DMS153 treated with DMSO at 0.1 percent for 48 hours (cell line): ENCODE data around the gene SURF2.
A peak's percentile ranks its signal among the peaks of the same experiment; 100 is the strongest.
"Not testable (repeated sequence)": the region's sequence is repeated elsewhere in the genome, so short reads cannot be mapped to it uniquely, and the experiment has no call there.

ENCODE experiments used
- DNase-seq: peaks from one replicate; lab custom pipeline; 2025; ENCODE audit not compliant: unreplicated experiment; lab: John Stamatoyannopoulos, UW

Gene SURF2

DNA sequence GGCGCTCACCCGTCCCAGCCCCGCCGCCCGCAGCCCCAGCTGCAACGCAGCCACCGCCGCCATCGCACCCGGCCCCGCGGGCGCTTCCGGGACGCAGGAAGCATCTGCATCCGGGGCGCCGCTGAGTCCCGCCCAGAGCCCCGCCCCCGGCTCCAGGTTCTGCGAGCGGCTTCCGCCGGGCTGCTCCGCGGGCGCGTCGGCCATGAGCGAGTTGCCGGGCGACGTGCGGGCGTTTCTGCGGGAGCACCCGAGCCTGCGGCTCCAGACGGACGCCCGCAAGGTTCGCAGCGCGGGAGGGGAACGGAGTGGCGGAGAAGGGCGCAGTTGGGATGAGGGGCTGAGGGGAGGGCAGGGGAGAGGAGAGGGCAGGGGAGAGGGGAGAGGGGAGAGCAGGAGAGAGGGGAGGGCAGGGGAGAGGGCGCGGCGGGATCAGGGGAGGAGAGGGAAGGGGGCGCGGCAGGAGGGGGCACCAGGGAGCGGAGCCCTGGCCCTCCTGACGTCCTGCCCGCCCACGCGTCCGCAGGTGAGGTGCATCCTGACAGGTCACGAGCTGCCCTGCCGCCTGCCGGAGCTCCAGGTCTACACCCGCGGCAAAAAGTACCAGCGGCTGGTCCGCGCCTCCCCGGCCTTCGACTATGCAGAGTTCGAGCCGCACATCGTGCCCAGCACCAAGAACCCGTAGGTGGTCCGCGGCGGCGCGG lies at the start of gene SURF2, which contains the start of gene SURF1:
TSS of gene SURF2 (plus strand) at position 160 of the 701 bp plus-strand sequence. CDS start at position 203, 43 bp downstream.
TSS of gene SURF1 (minus strand) at position 97 of the 701 bp plus-strand sequence. CDS start at position 63, 34 bp downstream.
- DNase-seq: peak; percentile 66

DNA sequence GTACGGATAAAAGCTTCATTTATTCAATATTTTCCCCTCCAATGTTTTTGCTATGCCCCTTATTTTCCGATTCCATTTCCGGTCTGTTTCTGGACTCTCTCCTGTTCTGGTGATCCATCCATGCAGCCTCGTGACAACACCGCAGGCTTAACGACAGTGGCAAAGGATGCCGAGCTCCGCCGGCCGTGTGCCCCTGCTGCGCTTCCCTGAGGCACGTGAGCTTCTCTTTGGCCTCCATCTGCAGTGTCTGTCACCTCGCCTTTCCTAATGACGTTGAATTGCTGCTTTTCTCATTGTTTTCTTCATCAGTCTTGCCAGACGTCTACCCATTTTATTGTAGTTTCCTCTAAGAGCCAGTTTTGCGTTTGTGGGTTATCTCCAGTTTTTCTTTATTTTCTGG lies 49.0 kb upstream of the SURF2 start:
- DNase-seq: no peak

DNA sequence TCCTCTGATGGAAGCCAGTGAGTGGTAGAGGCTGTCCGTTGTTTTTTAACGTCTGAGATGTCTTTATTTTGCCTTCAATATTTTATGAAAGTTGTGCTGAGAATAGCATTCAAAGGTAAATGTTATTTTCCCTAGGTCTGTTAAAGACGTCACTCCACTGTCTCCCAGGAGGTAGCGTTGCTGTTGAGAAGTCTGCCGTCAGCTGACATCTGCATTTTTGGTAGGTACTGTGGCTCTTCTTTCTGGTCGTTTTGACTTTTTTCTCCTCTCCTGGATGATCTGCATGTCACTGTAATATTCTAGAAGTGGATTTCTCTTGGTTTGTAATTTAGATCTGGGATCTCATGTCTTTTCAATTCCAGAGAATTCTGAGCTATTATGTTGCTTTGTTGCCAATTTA lies 46.7 kb upstream of the SURF2 start:
- DNase-seq: no peak

DNA sequence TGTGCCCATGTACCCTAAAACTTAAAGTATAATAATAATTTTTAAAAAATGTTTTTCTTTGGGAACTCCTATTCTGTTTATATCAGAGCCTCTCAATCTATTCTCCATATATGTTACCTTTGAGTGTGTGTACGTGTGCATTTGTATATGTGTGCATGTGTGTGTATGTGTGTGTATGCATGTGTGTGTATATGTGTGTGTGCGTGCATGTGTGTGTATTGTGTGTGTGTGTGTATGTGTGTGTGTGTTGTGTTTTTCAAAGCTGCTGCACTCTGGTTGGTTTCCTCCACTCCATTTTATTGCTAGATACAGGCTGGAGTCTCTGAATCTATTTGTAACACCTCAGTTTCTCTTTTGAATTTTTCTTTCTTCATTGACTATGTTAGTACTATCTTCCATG lies 40.4 kb upstream of the SURF2 start:
- no peak for DNase-seq

DNA sequence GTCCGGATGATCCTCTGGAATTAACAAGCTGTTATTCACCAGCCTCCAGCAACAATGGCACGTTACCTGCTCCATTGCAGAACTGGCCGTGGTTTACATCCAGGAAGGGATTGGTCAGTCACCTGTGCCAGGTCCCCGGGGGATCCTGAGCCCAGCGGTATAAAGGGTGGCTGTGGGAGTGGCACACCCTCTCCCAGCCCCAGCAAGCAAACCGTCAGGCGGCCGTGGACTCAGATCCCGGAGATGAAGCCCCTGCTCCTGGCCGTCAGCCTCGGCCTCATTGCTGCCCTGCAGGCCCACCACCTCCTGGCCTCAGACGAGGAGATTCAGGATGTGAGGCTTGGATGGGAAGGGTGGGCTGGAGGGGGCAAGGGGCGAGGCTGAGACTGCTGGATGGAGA lies 38.8 kb upstream of the SURF2 start:
- DNase-seq: not testable (repeated sequence)

DNA sequence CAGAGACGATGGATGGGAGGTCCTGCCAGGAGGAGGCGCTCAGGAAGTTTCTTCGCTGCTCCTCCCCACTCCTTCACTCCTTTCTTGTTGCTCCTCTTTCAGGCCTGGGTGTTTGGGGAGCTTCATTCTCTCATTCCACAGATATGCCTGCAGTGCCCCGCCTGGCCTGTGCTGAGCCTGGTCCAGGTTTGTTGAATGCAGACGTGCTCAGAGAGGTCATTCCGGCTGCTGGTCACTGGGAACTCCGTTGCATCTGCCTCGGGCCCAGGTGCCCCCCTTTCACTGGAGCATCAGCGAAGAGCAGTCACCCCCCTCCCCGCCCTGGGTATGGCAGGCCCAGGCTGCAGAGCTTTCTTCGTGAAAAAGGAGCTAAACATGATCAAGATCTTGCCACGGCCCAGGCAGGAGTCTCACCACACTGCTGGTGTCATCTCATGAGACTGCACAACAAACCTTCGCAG lies 35.9 kb upstream of the SURF2 start:
- no peak for DNase-seq

DNA sequence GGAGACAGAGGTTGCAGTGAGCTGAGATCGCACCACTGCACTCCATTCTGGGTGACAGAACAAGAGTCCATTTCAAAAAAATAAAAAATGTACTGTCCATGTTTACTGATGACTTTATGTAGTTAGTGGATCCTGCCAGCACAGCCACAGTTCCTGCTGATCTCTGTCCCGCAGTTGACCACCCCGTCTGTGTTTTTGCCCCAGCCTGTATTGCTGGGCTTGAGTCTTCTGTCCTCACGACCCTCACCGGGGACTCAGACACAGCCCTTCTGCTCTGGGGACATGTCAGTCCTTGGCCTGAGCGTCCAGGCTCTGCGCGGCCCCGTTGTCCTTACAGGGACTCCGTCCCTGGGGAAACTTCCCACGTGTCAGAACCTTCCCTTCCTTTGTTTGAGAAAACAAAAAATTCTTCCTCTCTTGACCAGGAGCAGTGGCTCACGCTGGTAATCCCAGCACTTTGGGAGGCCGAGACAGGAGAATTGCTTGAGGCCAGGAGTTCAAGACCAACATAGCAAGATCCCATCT lies 34.9 kb upstream of the SURF2 start:
- no peak for DNase-seq

DNA sequence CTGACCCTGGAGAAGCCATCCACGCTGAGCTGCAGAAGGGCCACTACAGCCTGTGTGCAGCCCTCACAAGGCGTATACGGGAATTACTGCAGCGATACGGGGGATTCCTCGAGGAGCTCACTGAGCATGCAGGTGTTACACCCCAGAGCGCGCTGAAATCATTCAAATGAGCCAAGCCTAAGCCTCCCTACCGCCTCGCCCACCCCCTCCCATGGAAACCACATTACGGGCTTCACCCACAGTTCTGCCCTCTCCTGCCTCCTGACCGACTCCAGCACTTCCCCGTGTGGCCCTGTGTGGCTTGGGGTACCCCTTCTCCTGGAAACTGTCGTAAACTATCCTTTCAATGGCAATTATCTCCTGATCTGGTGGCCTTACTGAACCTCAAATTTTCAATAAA lies 33.6 kb upstream of the SURF2 start:
- DNase-seq: no peak

DNA sequence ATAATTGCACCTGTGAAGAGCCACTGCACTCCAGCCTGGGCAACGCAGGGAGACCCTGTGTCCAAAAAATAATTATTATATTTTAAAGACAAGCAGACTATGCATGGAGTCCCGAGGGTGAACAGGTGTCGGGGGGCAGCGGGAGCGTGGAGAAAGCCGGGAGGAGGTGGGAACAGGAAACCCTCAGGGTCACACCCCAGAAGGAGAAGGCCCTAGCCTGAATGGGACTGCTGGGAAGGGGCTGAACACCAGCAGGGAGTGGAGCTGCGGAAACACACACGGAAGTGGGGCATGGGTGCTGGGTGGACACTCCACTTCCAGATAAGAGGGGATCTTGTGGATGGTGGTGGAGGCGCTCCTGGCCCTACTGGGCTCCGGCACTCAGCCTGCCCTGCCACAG lies 33.1 kb upstream of the SURF2 start:
- no peak for DNase-seq

DNA sequence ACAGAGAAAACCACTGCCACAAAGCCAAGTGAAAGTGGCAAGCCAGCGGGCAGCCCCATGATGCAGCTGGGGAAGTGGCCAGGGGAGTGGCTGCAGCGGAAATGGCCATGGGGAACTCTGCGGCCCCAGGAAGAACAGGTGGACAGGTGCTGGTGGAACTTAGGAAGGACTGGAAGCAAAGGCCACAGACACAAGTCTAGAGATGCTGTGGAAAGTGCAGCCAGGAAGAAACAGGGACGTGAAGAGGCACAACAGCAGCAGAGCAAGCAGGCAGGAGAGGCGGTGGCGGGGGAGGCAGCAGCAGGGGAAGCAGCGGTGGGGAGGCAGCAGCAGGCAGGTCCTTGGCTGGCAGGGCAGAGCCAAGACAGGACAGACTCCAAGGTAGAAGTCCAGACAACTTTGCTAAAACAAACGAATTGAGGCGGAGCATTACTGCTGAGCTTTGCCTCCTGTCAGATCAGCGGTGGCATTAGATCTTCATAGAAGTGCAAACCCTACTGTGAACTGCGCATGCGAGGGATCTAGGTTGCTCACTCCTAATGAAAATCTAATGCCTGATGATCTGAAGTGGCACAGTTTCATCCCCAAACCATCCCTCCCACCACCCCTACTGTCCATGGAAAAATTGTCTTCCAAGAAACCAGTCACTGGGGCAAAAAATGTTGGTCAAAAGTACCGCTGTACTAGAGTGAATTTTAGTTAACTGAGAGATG lies 32.2 kb upstream of the SURF2 start:
- no peak for DNase-seq

DNA sequence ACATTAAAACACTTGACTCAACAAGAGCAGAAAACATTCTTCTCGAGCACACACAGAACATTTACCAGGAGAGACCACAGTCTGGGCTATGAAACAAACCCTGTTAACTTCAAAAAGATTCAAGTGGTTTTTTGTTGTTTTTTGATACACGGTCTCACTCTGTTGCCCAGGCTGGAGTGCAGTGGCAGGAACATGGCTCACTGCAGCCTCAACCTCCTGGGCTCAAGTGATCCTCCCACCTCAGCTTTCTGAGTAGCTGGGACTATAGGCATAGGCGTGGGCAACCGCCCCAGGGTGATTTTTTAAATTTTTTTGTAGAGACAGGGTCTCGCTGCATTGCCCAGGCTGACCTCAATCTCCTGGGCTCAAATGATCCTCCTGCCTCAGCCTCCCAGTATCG lies 29.3 kb upstream of the SURF2 start:
- DNase-seq: not testable (repeated sequence)

DNA sequence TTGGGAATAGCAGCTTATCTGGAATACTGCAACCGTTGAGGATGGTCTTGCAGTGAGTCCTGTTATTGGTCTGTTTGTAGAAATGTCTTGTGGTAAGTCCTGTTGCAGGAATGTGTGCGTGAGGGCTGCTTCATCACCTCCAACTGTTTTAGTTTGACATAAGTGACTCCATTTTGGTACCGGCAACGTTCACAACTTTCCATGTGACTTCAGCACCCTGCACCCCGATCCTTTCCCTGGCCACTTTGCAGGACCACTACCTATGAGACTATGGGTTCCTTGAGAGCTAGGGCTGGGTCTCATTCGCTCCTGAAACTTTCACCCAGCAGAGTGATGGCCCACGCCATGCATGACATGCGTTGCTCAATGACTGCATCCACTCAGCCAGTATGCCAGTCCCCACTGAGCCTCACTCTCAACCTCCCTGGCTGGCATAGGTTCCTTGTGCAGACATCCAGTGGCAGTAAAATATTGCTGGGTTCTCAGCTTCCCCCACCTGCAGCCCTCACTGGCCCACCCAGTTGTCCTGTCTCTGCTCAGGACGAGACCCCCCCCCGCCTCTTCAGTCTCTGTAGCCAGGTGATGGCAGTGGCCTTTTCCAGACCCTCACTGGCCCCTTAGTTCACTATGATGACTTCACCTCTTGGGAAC lies 28.4 kb upstream of the SURF2 start:
- no peak for DNase-seq

DNA sequence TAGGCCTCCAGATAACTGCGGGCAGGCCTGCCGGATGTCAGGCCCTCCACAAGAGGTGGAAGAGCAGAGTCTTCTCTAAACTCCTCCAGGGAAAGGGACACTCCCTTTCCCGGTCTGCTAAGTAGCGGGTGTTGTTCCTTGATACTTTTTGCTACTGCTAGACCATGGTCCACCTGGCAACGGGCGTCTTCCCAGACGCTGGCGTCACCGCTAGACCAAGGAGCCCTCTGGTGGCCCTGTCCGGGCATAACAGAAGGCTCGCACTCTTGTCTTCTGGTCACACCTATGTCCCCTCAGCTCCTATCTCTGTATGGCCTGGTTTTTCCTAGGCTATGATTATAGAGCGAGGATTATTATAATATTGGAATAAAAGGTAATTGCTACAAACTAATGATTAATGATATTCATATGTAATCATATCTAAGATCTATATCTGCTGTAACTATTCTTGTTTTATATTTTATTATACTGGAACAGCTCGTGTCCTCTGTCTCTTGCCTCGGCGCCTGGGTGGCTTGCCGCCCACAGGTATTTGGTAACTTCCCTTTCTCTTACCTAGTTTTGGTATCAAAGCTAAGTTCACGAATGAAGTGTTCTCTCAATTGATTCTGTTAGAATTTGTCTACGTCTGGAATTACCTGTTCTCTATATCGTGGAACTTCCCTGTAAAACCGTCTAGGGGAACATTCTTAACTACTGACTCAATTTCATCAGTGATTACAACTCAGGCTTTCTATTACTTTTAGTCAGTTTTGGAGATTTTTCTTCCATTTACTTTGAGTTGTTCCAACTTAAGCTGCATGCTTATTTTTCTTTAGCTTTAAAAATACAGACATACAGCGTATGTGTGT lies 26.8 kb upstream of the SURF2 start:
- not testable (repeated sequence) for DNase-seq

DNA sequence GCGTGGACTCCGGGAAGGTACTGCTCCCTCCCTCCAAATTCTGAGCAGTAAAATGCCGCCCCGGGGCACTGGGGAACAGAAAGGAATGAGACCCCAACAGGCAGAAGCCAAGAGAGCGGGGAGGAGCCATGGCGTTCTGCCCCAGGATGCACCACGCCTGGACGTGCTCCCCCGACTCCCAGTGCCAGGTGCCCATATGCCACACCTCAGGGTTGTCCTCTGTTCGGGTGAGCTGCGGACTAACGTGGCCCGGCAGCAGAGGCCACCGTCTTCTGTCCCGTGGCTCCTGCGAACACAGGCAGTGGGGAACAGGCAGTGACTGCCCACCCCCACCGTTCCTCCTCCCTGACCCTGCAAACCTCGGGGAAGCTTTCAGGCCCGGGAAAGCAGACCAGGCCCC lies 25.1 kb upstream of the SURF2 start:
- DNase-seq: no peak

DNA sequence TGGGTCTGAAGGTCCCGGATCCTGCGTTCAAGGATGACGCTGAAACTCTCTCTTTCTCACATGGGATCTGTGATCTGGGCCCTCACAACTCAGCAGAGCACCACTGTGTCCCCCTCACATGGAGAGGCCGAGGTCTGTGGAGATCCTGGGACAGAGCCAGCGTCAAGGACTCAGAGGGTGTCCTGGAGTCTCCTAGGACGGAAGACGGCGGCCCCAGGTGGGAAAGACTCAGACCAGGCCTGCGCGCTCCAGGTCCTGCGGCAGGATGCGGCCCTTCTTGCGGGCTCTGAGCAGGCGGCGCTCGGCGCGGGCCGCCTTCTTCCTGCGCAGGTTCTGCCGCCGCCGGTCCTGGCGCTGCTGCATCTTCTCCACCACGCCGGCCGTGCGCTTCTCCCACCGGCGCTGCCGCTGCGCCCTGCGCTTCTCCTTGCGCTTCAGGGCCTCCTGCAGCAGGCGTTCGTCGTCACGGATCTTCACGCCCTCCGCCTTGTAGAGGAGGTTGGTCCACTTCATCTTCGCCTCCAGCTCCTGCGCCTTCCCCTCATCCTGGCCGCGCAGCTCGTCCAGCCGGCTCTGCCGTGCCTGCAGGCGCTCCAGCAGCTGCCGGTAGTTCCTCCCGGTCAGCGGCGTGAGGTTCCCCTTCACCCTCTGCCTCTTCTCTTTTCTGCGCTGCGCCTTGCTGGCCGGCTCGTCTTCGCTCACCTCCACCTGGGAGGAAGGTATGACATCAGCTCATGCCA lies 24.5 kb upstream of the SURF2 start:
- DNase-seq: no peak

DNA sequence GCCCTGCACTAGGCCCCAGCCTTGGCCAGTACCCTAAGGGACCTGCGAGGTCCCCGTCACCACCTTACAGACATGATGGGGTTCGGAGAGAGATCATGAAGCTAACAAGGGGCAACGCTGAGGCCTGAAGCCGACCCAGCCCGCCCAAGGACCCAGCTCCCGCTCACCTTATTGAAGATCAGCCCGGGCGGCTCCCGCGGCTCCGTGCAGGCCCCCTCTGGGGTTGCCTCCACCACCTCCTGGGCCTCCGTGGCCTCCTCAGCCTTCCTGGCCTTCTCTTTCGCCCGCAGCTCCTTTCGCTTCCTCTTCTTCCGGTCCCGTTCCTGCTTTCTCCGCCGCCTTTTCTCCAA lies 24.0 kb upstream of the SURF2 start:
- DNase-seq: no peak

DNA sequence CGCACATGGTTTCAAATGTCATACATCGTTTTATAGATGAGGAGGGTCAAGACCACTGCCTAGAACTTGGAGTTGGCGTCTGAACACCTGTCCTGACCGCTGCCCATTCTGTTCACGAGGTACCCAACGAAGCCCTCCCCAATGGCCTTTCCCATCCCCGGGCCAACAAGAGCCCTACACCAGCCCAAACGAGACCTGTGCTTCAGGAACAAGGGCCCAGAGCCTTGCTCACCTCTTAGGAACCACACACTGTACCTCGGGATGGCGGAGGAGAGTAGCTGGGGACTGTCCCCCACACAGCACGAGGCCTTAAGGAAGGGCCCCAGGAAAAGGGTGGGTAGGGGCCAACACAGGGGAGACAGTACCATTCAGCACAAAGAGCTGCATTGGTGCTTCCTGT lies 23.3 kb upstream of the SURF2 start:
- DNase-seq: no peak

DNA sequence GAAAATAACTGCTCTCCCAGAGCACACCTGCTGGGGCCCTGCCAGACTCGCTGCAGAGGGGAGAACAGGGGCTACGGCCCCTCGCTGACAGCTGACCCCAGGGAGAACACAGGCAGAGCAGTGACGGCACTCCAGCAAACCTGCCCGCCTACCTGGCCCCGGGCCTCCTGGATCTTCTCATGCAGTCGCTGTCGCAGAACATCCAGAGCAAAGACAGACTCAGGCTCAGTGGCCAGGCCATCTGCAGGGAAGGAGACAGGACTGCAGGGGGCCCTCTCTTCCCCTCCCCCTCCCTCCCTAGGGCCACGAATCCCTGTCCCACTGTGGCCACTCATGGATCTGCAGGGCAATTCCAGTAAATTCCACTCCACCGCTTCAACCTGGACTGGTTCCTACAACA lies 22.8 kb upstream of the SURF2 start:
- DNase-seq: no peak

DNA sequence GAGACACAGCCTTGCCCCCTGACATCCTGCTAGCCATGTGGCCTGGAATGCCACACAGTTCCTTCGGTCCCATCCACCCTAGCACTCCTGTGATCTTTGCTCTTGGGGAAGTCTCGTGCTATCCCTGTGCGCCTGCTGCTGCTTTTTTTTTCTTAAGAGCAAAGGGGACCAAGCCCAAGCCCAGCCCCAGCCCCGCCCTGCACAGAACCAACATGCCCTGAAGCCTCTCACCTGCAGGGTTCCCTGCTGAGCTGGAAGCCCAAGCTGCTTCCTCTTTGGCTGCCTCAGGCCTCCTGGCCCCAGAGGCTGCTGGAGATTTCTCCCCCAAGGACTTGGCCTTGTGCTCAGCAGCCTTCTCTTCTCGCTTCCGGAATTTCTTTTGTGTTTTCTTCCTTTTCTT lies 22.2 kb upstream of the SURF2 start:
- DNase-seq: no peak

DNA sequence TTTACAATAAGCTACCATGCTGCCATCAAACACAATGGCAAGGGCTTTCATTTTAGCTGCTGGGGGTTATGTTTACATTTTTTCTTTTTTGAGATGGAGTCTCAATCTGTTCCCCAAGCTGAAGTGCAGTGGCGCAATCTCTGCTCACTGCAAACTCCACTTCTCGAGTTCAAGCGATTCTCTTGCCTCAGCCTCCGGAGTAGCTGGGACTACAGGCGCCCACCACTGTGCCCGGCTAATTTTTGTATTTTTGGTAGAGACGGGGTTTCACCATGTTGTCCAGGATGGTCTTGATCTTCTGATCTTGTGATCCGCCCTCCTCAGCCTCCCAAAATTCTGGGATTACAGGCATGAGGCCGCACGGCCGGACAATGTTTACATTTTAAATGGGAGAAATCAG lies 21.5 kb upstream of the SURF2 start:
- DNase-seq: not testable (repeated sequence)
